IMR-90 (cell line): Measurements from ENCODE around the gene SLC35A4. TPM values are rescaled to one million over a fixed set of nuclear protein-coding genes. Genes with fewer than 3 reads are reported as not detected.

ENCODE experiments used
- microRNA-seq, 2 experiments: library from miRNA; stranded (forward) in 1 of 2; unstranded in 1 of 2; fragments of 10-50 nt in 1 of 2; fragments of <30 nt in 1 of 2; gene quantifications in 1 of 2; microRNA quantifications in 1 of 2; one replicate each; pipeline versions ENCODE3 to v1.1.0; 2013 to 2020; ENCODE audit not compliant: insufficient read depth in 1 of 2, insufficient read length in 1 of 2, unreplicated experiment in 1 of 2
- polyA plus RNA-seq, 3 experiments: library from polyadenylated mRNA; depleted of rRNA; stranded (reverse); fragments of >200 nt; gene quantifications; 2 replicates each; pipeline ENCODE4 v1.2.3, GENCODE V29; 2012; ENCODE audit warnings: low replicate concordance in 1 of 3
- small RNA-seq, 5 experiments: library from RNA; depleted of rRNA; stranded (forward); fragments of <200 nt; gene quantifications; one replicate each; pipeline ENCODE3, GENCODE V24; 2012
- total RNA-seq: library from RNA; depleted of rRNA; stranded (reverse); fragments of >200 nt; gene quantifications from 2 replicates; pipeline ENCODE4 v1.2.3, GENCODE V29; 2012; rRNA removed

Gene SLC35A4
- total and polyA plus RNA-seq, 2 of the 4 experiments (the other 2 are of a cell fraction) = 19.2 to 66.4 TPM

Small RNA genes within 50 kb of the gene (microRNA-seq; reads per million reads assigned to microRNA genes)
- gene MIR6831 (ENCODE audit: unreplicated experiment) (not detected), gene RF00279 (ENCODE audit: insufficient read depth, insufficient read length) (not detected), gene RF00443 (ENCODE audit: insufficient read depth, insufficient read length) (not detected)

Small RNA genes within 50 kb of the gene (small RNA-seq; reads per million reads assigned to genes)
- 0 reads per million in 5 experiments for gene RF00279
- 0 reads per million in 5 experiments for gene RF00443

Other genes starting within 250 kb of the SLC35A4 start
- gene HBEGF, start 218.2 kb upstream of the SLC35A4 start, total RNA-seq = 18.8 and 26.9 TPM in 2 replicates
- 36.1 and 48.7 TPM in 2 replicates for gene HBEGF, start 218.2 kb upstream of the SLC35A4 start, polyA plus RNA-seq (2012; rRNA removed)
- gene SLC4A9, start 204.6 kb upstream of the SLC35A4 start, total RNA-seq = not detected in 2 replicates
- gene SLC4A9, start 204.6 kb upstream of the SLC35A4 start, polyA plus RNA-seq (2012; rRNA removed) = not detected in 2 replicates
- gene ANKHD1, start 163.0 kb upstream of the SLC35A4 start, total RNA-seq = 36.7 and 46.4 TPM in 2 replicates
- gene ANKHD1, start 163.0 kb upstream of the SLC35A4 start, polyA plus RNA-seq (2012; rRNA removed) = 29.1 and 32.1 TPM in 2 replicates
- gene EIF4EBP3, start 17.2 kb upstream of the SLC35A4 start, total RNA-seq = 0.28 and 0.36 TPM in 2 replicates
- 1.7 and 2.1 TPM in 2 replicates for gene EIF4EBP3, start 17.2 kb upstream of the SLC35A4 start, polyA plus RNA-seq (2012; rRNA removed)
- 52.9 and 53.9 TPM in 2 replicates for gene SRA1, start 7.4 kb upstream of the SLC35A4 start, total RNA-seq
- gene SRA1, start 7.4 kb upstream of the SLC35A4 start, polyA plus RNA-seq (2012; rRNA removed) = 54.8 TPM in 2 replicates
- gene APBB3, start 230 bp upstream of the SLC35A4 start, total RNA-seq = 6.6 and 8.1 TPM in 2 replicates
- 21.4 and 23.8 TPM in 2 replicates for gene APBB3, start 230 bp upstream of the SLC35A4 start, polyA plus RNA-seq (2012; rRNA removed)
- gene CD14, start 68.3 kb downstream of the SLC35A4 start, total RNA-seq = 0.18 TPM in 1 of 2 replicates, not detected in the other
- 0.17 and 0.19 TPM in 2 replicates for gene CD14, start 68.3 kb downstream of the SLC35A4 start, polyA plus RNA-seq (2012; rRNA removed)
- gene TMCO6, start 74.6 kb downstream of the SLC35A4 start, total RNA-seq = 4.2 and 6.6 TPM in 2 replicates
- gene TMCO6, start 74.6 kb downstream of the SLC35A4 start, polyA plus RNA-seq (2012; rRNA removed) = 7.2 and 10.6 TPM in 2 replicates
- 20.4 and 30.0 TPM in 2 replicates for gene NDUFA2, start 82.8 kb downstream of the SLC35A4 start, total RNA-seq
- gene NDUFA2, start 82.8 kb downstream of the SLC35A4 start, polyA plus RNA-seq (2012; rRNA removed) = 104 and 131 TPM in 2 replicates
- 137 and 143 TPM in 2 replicates for gene IK, start 83.0 kb downstream of the SLC35A4 start, total RNA-seq
- 99.8 and 105 TPM in 2 replicates for gene IK, start 83.0 kb downstream of the SLC35A4 start, polyA plus RNA-seq (2012; rRNA removed)
- gene WDR55, start 100.1 kb downstream of the SLC35A4 start, total RNA-seq = 19.2 and 20.4 TPM in 2 replicates
- 18.0 and 19.0 TPM in 2 replicates for gene WDR55, start 100.1 kb downstream of the SLC35A4 start, polyA plus RNA-seq (2012; rRNA removed)
- under 0.01 TPM in 2 replicates for gene DND1, start 108.7 kb downstream of the SLC35A4 start, total RNA-seq
- gene DND1, start 108.7 kb downstream of the SLC35A4 start, polyA plus RNA-seq (2012; rRNA removed) = 0.63 and 0.67 TPM in 2 replicates
- 134 and 141 TPM in 2 replicates for gene HARS1, start 126.5 kb downstream of the SLC35A4 start, total RNA-seq
- gene HARS1, start 126.5 kb downstream of the SLC35A4 start, polyA plus RNA-seq (2012; rRNA removed) = 89.3 and 97.6 TPM in 2 replicates
- 30.1 and 36.9 TPM in 2 replicates for gene HARS2, start 126.6 kb downstream of the SLC35A4 start, total RNA-seq
- gene HARS2, start 126.6 kb downstream of the SLC35A4 start, polyA plus RNA-seq (2012; rRNA removed) = 26.5 and 33.0 TPM in 2 replicates
- gene ZMAT2, start 135.6 kb downstream of the SLC35A4 start, total RNA-seq = 16.3 and 44.7 TPM in 2 replicates
- 32.2 and 41.2 TPM in 2 replicates for gene ZMAT2, start 135.6 kb downstream of the SLC35A4 start, polyA plus RNA-seq (2012; rRNA removed)
- gene PCDHA1, start 221.3 kb downstream of the SLC35A4 start, total RNA-seq = under 0.01 TPM in 1 of 2 replicates, not detected in the other
- gene PCDHA1, start 221.3 kb downstream of the SLC35A4 start, polyA plus RNA-seq (2012; rRNA removed) = 0.05 and 0.07 TPM in 2 replicates
- gene PCDHA2, start 230.0 kb downstream of the SLC35A4 start, total RNA-seq = not detected in 2 replicates
- gene PCDHA2, start 230.0 kb downstream of the SLC35A4 start, polyA plus RNA-seq (2012; rRNA removed) = not detected in 2 replicates
- gene PCDHA3, start 236.2 kb downstream of the SLC35A4 start, total RNA-seq = under 0.01 TPM in 2 replicates
- gene PCDHA3, start 236.2 kb downstream of the SLC35A4 start, polyA plus RNA-seq (2012; rRNA removed) = 0.03 and 0.06 TPM in 2 replicates
- gene PCDHA4, start 242.2 kb downstream of the SLC35A4 start, total RNA-seq = under 0.01 and 0.28 TPM in 2 replicates
- gene PCDHA4, start 242.2 kb downstream of the SLC35A4 start, polyA plus RNA-seq (2012; rRNA removed) = 0.02 TPM in 1 of 2 replicates, not detected in the other